K562 (cell line): ENCODE results near the gene ABHD18. TPM values are rescaled to one million over a fixed set of nuclear protein-coding genes. Genes with fewer than 3 reads are reported as not detected.

Experiments used
- CHD1 ChIP-seq: fragments of 200-600 bp; sonication (generic); IDR thresholded peaks from one replicate; pipeline ENCODE4 v1.6.1; 2012; ENCODE audit warnings: mild to moderate bottlenecking, moderate library complexity, low read length, inconsistent platforms
- E2F3 ChIP-seq: fragments of 250-450 bp; sonication (Bioruptor Pico); IDR thresholded peaks from 2 replicates; pipeline ENCODE4 v1.4.0; 2020; ENCODE audit warnings: mild to moderate bottlenecking
- EGR1 ChIP-seq: fragments of 450-650 bp; conservative IDR thresholded peaks from 2 replicates; pipeline ENCODE4 v1.6.1; 2017; ENCODE audit warnings: mild to moderate bottlenecking
- FOXM1 ChIP-seq, 2 experiments: fragments of 450-650 bp in 1 of 2; sonication (generic) in 1 of 2; formaldehyde crosslinking in 1 of 2; IDR thresholded peaks; 2 replicates each; pipeline versions ENCODE4 v1.6.1 to v1.9.0; 2017 to 2022; ENCODE audit warnings: low read depth in 2 of 2, mild to moderate bottlenecking in 2 of 2, missing genetic modification reagents in 1 of 2, moderate library complexity in 1 of 2
- KAT2B ChIP-seq: IDR thresholded peaks from one replicate; pipeline ENCODE4 v1.6.1; 2012; ENCODE audit warnings: low read depth, mild to moderate bottlenecking, control low read depth, inconsistent platforms, low read length, moderate library complexity
- MYC ChIP-seq, 2 experiments: fragments of 250-450 bp in 1 of 2; sonication (Bioruptor Pico) in 1 of 2; IDR thresholded peaks; 2 replicates each; pipeline versions ENCODE4 v1.5.1 to v1.6.1; 2012 to 2021; ENCODE audit warnings: low read depth in 2 of 2, borderline replicate concordance in 1 of 2, improper control_type of control experiment in 1 of 2, low read length in 1 of 2, mild to moderate bottlenecking in 1 of 2, moderate library complexity in 1 of 2
- PHB2 ChIP-seq: fragments of 450-650 bp; IDR thresholded peaks from 2 replicates; pipeline ENCODE4 v1.6.1; 2017; ENCODE audit warnings: low read depth
- PTBP1 ChIP-seq: fragments of 200-400 bp; formaldehyde crosslinking; IDR thresholded peaks from 2 replicates; pipeline ENCODE4 v1.6.1; 2017; ENCODE audit warnings: low read depth, low read length
- RNF2 ChIP-seq: sonication (generic); IDR thresholded peaks from 2 replicates; pipeline ENCODE4 v1.6.1; 2016
- SREBF2 ChIP-seq: sonication (generic); formaldehyde crosslinking; IDR thresholded peaks from 2 replicates; pipeline ENCODE4 v1.4.0; 2020; ENCODE audit warnings: mild to moderate bottlenecking, missing genetic modification reagents
- ZBTB17 ChIP-seq: fragments of 450-650 bp; formaldehyde crosslinking; IDR thresholded peaks from 2 replicates; pipeline ENCODE4 v1.4.0; 2020; ENCODE audit warnings: mild to moderate bottlenecking
- ZNF644 ChIP-seq: fragments of 200-800 bp; sonication (Bioruptor generic); IDR thresholded peaks from 2 replicates; pipeline ENCODE4 v1.6.1; 2016; ENCODE audit warnings: low read depth, missing genetic modification characterization, missing compliant biosample characterization
- ZNF77 ChIP-seq: fragments of 250-450 bp; sonication (Bioruptor Pico); IDR thresholded peaks from 2 replicates; pipeline ENCODE4 v1.5.0; 2020
- polyA plus RNA-seq, 8 experiments: library from polyadenylated mRNA; depleted of rRNA in 4 of 8; stranded (reverse) in 5 of 8; unstranded in 3 of 8; fragments of >200 nt; fragmentation: Nextera tagmentation in 2 of 8; fragmentation: Illumina TruSeq in 1 of 8; extraction: Ambion mirVana in 2 of 8; extraction: Trizol in 1 of 8; gene quantifications; 2 replicates each; pipeline versions ENCODE4 v1.2.1 to v1.2.3, GENCODE V29; 2011 to 2014; ENCODE audit warnings: inconsistent platforms in 1 of 8, missing spikeins in 1 of 8
- total RNA-seq, 7 experiments: library from RNA; depleted of rRNA in 6 of 7; stranded (reverse); fragments of >200 nt in 6 of 7; fragmentation: Illumina TruSeq in 2 of 7; extraction: Trizol in 2 of 7; gene quantifications; 2 replicates each; pipeline versions ENCODE4 v1.2.1 to v1.2.3, GENCODE V29; 2011 to 2021; ENCODE audit warnings: low replicate concordance in 1 of 7
- TF ChIP-seq, protein P1 (sequence below): sonication (generic); formaldehyde crosslinking; IDR thresholded peaks from 2 replicates; pipeline ENCODE4 v1.8.1; 2023; ENCODE audit warnings: mild to moderate bottlenecking, missing genetic modification reagents
- TF ChIP-seq, protein P2 (sequence below): fragments of 250-450 bp; sonication (Bioruptor Pico); IDR thresholded peaks from 2 replicates; pipeline ENCODE4 v1.8.0; 2021; ENCODE audit warnings: moderate library complexity, mild to moderate bottlenecking, inconsistent platforms
- TF ChIP-seq, protein P3 (sequence below), 2 experiments: fragments of 250-450 bp in 1 of 2; fragments of 450-650 bp in 1 of 2; sonication (Bioruptor Pico) in 1 of 2; IDR thresholded peaks; 2 replicates each; pipeline versions ENCODE4 v1.6.1 to v1.8.0; 2016 to 2021; ENCODE audit warnings: mild to moderate bottlenecking in 2 of 2, moderate library complexity in 2 of 2, missing compliant biosample characterization in 1 of 2, missing genetic modification characterization in 1 of 2
- TF ChIP-seq, protein P4 (sequence below): fragments of 250-450 bp; sonication (Bioruptor Pico); IDR thresholded peaks from 2 replicates; pipeline ENCODE4 v1.8.0; 2022; ENCODE audit warnings: moderate library complexity, mild to moderate bottlenecking, inconsistent platforms
- TF ChIP-seq, protein P5 (sequence below), 2 experiments: fragments of 450-650 bp; IDR thresholded peaks; 2 replicates each; pipeline ENCODE4 v1.6.1; 2018; ENCODE audit warnings: mild to moderate bottlenecking in 2 of 2, low read depth in 1 of 2; ENCODE audit not compliant: partially characterized antibody in 2 of 2

ABHD18 gene
- total and polyA plus RNA-seq, 9 of the 15 experiments (the other 6 are each of a cell fraction or from before 2014, with no cell fraction given), result 6.1 to 25.0 (median 16.0) TPM

DNA sequence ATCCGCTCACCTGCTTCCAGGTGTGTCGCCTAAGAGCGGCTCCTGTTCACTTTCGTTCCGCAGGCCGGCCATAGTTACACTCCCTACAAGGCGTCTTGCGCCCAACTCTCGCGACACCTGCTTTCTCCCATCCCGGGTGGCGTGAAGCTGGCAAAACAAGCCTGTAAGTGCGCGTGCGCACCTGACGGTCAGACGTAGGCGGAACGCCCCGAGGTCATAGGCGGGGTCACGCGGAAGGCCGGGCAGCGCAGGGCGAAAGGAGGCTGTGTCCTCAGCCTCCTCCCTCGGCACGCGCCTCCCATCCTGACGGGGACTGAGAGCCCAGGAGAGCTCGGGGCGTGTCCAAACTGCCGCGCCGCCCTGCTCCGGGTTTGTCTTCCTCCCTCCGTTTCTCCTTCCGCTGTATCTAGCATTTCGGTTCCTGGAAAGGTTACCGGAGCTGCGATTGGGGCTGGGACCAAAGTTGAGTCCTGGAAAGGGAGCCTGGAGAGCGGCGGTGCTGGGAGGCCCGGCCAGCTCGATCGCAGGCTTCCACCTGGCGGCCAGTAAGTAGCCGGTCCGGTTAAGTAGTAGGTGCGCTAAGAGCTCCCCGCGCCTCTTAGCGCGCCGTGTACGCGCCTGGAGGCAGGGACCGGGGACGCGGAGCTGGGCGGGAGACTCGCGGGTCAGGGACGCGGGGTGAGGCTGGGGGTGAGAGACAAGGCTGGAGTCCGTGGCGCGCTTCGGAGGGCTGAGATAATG lies at the start of gene ABHD18, which contains the start of gene MFSD8 (continued):
- TF ChIP-seq ZNF77 (CRISPR knock-in tag) (no peak), ZNF644 (tag) (no peak), SREBF2 (CRISPR knock-in tag) (no peak), CHD1 (no peak), E2F3 (CRISPR knock-in tag) (0 out of 2 replicates have a peak, but pooled peaks have one; percentile 50), FOXM1 (IDR thresholded peaks at IDR 0.05; ENCODE audit: low read depth) (no peak), FOXM1 (CRISPR knock-in tag; IDR thresholded peaks at IDR 0.05; ENCODE audit: low read depth) (no peak), KAT2B (no peak), MYC (IDR thresholded peaks at IDR 0.05; ENCODE audit: low read depth, low read length) (peak; percentile 96), MYC (CRISPR knock-in tag; IDR thresholded peaks at IDR 0.05; ENCODE audit: borderline replicate concordance, low read depth) (peak; percentile 56), PHB2 (no peak), PTBP1 (0 out of 2 replicates have a peak, but pooled peaks have one; percentile 76), EGR1 (peak; percentile 87), RNF2 (no peak), ZBTB17 (CRISPR knock-in tag) (no peak)
- TF ChIP-seq, protein P1, sequence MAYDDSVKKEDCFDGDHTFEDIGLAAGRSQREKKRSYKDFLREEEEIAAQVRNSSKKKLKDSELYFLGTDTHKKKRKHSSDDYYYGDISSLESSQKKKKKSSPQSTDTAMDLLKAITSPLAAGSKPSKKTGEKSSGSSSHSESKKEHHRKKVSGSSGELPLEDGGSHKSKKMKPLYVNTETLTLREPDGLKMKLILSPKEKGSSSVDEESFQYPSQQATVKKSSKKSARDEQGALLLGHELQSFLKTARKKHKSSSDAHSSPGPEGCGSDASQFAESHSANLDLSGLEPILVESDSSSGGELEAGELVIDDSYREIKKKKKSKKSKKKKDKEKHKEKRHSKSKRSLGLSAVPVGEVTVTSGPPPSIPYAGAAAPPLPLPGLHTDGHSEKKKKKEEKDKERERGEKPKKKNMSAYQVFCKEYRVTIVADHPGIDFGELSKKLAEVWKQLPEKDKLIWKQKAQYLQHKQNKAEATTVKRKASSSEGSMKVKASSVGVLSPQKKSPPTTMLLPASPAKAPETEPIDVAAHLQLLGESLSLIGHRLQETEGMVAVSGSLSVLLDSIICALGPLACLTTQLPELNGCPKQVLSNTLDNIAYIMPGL (CRISPR knock-in tag), result peak; percentile 77
- TF ChIP-seq, protein P2, sequence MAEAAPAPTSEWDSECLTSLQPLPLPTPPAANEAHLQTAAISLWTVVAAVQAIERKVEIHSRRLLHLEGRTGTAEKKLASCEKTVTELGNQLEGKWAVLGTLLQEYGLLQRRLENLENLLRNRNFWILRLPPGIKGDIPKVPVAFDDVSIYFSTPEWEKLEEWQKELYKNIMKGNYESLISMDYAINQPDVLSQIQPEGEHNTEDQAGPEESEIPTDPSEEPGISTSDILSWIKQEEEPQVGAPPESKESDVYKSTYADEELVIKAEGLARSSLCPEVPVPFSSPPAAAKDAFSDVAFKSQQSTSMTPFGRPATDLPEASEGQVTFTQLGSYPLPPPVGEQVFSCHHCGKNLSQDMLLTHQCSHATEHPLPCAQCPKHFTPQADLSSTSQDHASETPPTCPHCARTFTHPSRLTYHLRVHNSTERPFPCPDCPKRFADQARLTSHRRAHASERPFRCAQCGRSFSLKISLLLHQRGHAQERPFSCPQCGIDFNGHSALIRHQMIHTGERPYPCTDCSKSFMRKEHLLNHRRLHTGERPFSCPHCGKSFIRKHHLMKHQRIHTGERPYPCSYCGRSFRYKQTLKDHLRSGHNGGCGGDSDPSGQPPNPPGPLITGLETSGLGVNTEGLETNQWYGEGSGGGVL (CRISPR knock-in tag), result no peak
- TF ChIP-seq, protein P3, sequence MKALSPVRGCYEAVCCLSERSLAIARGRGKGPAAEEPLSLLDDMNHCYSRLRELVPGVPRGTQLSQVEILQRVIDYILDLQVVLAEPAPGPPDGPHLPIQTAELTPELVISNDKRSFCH (CRISPR knock-in tag; IDR thresholded peaks at IDR 0.05), result no peak
- TF ChIP-seq, protein P3 (tag; IDR thresholded peaks at IDR 0.05), result 0 out of 2 replicates have a peak, but pooled peaks have one; percentile 11
- TF ChIP-seq, protein P4, sequence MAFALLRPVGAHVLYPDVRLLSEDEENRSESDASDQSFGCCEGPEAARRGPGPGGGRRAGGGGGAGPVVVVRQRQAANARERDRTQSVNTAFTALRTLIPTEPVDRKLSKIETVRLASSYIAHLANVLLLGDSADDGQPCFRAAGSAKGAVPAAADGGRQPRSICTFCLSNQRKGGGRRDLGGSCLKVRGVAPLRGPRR (CRISPR knock-in tag), result no peak
- TF ChIP-seq, protein P5, sequence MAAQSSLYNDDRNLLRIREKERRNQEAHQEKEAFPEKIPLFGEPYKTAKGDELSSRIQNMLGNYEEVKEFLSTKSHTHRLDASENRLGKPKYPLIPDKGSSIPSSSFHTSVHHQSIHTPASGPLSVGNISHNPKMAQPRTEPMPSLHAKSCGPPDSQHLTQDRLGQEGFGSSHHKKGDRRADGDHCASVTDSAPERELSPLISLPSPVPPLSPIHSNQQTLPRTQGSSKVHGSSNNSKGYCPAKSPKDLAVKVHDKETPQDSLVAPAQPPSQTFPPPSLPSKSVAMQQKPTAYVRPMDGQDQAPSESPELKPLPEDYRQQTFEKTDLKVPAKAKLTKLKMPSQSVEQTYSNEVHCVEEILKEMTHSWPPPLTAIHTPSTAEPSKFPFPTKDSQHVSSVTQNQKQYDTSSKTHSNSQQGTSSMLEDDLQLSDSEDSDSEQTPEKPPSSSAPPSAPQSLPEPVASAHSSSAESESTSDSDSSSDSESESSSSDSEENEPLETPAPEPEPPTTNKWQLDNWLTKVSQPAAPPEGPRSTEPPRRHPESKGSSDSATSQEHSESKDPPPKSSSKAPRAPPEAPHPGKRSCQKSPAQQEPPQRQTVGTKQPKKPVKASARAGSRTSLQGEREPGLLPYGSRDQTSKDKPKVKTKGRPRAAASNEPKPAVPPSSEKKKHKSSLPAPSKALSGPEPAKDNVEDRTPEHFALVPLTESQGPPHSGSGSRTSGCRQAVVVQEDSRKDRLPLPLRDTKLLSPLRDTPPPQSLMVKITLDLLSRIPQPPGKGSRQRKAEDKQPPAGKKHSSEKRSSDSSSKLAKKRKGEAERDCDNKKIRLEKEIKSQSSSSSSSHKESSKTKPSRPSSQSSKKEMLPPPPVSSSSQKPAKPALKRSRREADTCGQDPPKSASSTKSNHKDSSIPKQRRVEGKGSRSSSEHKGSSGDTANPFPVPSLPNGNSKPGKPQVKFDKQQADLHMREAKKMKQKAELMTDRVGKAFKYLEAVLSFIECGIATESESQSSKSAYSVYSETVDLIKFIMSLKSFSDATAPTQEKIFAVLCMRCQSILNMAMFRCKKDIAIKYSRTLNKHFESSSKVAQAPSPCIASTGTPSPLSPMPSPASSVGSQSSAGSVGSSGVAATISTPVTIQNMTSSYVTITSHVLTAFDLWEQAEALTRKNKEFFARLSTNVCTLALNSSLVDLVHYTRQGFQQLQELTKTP (IDR thresholded peaks at IDR 0.05; ENCODE audit: low read depth in 1 of 2, partially characterized antibody in 2 of 2), result no peak
